OCI-LY1 (cell line): ENCODE data around the gene KDM7A.

Experiments
- CTCF ChIP-seq: fragments of 200-600 bp; sonication (generic), shearing (Covaris generic); IDR thresholded peaks from 2 replicates; pipeline ENCODE4 v1.5.1; 2017; ENCODE audit warnings: mild to moderate bottlenecking, antibody characterized with exemption, low read length, moderate library complexity, mixed read lengths
- EZH2 ChIP-seq: fragments of 200-600 bp; sonication (generic), shearing (Covaris generic); IDR thresholded peaks from 2 replicates; pipeline ENCODE4 v1.8.0; 2017; ENCODE audit warnings: borderline replicate concordance, mixed run types, mild to moderate bottlenecking, antibody characterized with exemption, low read length, moderate library complexity, mixed read lengths

- TF ChIP-seq EZH2 (no peak), CTCF (no peak)
These were observed 37.4 kb upstream of the KDM7A start for GRCh38 chr7:140214075-140214684.
